OCI-LY1 (cell line): Measurements from ENCODE around the gene EYS.

Experiments
- EZH2 ChIP-seq: fragments of 200-600 bp; sonication (generic), shearing (Covaris generic); IDR thresholded peaks from 2 replicates; pipeline ENCODE4 v1.8.0; 2017; ENCODE audit warnings: borderline replicate concordance, mixed run types, mild to moderate bottlenecking, antibody characterized with exemption, low read length, moderate library complexity, mixed read lengths
- TF ChIP-seq, protein P1 (sequence below): fragments of 200-600 bp; sonication (generic), shearing (Covaris generic); IDR thresholded peaks from 2 replicates; pipeline ENCODE4 v1.5.1; 2017; ENCODE audit warnings: mild to moderate bottlenecking, antibody characterized with exemption, low read length, moderate library complexity, mixed read lengths

- TF ChIP-seq, protein P1, sequence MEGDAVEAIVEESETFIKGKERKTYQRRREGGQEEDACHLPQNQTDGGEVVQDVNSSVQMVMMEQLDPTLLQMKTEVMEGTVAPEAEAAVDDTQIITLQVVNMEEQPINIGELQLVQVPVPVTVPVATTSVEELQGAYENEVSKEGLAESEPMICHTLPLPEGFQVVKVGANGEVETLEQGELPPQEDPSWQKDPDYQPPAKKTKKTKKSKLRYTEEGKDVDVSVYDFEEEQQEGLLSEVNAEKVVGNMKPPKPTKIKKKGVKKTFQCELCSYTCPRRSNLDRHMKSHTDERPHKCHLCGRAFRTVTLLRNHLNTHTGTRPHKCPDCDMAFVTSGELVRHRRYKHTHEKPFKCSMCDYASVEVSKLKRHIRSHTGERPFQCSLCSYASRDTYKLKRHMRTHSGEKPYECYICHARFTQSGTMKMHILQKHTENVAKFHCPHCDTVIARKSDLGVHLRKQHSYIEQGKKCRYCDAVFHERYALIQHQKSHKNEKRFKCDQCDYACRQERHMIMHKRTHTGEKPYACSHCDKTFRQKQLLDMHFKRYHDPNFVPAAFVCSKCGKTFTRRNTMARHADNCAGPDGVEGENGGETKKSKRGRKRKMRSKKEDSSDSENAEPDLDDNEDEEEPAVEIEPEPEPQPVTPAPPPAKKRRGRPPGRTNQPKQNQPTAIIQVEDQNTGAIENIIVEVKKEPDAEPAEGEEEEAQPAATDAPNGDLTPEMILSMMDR: no peak
- TF ChIP-seq EZH2: no peak
Observed at GRCh38 chr6:65117817-65118409, 589.1 kb downstream of the EYS start.
